Femur (tissue), 1 donor: ENCODE measurements around the gene ANKRD23.

Source experiments
- DNase-seq: peaks from one replicate; pipeline ENCODE4 v3.0.0-alpha.2; 2017

ANKRD23 gene

DNA sequence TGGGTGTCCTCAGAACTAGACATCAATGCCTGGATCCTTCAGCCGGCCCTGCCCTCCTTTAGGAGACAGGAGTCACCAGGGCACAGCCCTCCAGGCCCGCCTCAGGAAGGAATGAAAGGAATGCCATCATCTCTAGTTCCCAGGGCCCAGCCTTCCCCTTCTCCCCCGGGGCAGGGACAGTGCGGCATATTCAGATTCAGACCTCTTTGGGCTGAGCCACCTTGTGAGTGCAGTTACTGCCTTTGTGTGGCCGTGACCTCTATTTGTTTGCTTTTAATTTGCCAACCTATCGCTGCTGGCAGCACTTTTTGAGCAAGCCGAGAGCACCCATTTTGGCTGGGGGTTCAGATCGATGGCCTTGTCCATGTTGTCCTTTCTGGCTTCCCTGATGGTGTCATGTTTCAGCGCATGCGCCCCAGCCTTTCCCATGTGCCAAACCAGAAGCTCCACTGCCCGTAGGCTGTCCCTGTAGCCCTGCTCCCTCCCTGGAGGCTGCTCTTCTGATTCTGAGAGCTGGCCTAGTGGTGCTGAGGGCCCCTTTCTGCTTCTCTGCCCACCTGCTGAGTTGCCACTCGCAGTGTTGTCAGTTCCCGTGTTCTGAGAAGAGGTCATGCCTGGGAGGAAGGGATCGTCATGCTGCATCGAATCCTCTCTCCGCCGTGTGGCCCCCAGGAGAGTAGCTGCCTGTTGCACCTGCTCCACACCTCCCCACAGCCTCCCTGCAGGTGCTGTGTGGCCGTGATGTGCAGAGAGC is 10.9 kb downstream of the ANKRD23 start:
- peak; percentile 72 for DNase-seq

DNA sequence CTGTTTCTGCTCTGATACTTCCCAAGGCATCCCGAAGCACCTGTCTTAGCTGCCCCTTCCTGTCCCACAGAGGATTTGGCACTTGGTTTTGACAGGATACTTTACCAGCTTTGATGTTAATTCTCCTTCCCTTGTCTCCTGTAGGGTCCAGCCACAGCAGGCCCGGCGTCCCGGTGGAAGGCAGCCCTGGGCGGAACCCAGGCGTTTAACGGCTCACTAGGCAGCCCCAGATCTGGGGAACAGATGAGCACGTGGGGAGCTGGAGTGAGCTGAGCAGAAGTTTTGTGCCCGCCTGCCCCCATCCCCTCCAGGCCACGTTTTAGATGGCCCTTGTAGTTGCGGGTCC is 11.4 kb downstream of the ANKRD23 start:
- no peak for DNase-seq

DNA sequence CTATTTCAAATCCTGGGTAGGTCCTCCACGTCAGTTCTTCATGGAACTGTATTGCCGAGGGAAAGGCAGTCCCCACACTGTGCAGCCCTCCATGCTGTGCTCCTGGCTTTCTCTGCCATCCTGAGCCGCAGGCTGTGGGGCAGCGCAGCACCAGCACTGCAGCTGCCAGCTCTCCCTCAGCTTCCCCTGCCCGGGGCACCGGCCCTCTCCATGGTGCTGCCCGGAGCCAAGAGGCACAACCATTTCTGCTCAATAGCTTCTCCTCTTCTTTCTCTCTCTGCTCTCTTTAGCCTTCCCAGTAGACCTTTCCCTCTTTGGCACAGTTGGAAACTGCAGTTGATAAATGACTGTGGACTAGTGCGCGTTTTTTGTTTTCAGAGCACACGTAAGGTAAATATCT is 12.1 kb downstream of the ANKRD23 start:
- DNase-seq, result no peak

DNA sequence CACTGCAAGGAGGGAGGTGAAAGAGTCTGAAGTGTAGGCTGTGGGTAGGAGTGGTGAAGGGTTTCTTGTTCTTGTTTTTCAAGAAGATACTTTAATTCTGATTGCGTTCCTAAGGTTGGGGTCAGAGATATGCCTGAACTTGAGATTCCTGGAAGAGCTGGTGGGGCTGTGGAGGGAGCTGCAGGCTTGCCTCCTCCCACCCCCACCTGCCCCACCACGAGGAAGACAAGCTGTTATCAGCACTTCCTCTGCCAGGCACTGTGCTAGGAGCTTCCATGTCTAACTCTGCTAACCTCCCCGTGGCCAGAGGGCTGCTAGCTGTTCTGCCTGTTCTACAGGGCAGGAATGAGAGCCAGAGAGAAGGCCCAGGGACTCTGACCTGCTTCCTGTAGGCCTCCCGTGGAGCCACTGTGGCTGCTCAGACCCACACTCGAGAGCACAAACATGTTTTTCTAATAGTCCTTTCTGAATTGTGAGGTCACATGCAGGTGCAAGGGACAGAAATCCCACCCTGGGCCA is 13.7 kb downstream of the ANKRD23 start:
- no peak for DNase-seq

DNA sequence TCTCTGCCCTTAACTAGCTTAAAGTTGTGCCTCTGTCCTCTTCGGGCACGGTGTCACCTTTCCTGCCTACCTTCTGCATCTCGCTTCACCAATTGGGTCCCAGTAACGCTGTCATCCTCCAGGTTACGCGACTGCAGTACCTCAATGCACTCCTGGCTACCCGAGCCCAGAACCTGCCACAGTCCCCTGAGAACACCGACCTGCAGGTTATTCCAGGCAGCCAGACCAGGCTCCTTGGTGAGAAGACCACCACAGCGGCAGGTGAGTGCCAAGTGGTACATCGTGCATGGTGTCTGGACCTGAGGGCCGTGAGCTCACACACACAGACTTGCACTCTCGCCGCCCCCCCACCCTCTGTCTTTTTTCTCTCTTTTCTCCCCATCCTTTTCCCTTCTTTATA is 14.9 kb downstream of the ANKRD23 start:
- no peak for DNase-seq

DNA sequence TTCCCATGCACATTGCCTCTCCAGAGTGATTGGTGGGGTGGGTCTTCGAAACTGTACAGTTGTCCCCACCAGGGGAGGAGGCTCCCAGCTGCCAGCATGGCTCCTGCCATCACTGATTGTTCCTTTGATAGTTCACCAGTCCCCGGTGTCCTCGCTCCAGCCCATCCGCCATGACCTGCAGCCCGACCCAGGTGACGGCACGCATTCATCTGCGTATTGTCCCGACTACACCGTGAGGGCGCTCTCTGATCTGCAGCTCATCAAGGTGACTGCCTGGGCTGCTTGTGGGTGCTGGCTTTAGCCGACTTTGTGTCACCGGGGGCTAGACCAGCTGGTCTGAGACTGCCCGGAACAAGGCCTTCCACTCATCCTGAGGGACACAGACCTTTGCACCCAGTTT is 15.4 kb downstream of the ANKRD23 start:
- no peak for DNase-seq

DNA sequence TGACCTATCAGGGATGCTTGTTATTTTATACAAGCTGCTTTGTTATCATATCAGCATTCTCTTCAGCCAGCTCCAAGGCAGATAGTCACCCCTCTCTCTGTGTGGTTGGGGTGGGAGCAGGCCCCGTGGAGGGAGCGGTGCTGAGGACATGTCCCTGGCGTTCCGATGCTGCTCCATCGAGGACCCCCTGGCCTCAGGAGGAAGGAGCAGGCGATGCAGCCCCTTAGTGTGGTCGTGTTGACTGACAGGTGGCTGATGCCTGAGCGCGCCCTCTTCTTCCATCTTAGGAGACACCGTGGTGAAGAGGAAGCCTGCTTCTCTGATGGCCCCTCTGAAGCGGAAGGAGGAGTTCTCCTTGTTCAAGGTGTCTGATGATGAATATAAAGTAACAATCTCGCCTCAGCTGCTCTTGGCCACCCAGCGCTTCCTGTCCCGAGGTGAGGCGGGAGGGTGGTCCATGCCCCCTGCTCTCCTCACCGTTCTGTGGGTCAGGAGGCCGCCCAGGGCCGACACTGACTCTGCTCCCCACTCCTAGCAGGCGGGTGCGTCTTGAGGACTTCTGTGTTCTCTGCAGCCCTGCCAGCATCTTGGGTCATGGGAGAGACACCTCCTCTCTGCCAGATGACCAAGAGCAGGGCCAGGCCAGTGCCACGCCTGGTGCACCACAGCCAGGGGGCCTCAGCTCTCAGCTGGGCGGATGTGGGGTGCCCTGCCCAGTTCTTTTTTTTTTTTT is 17.1 kb downstream of the ANKRD23 start:
- DNase-seq, result no peak

DNA sequence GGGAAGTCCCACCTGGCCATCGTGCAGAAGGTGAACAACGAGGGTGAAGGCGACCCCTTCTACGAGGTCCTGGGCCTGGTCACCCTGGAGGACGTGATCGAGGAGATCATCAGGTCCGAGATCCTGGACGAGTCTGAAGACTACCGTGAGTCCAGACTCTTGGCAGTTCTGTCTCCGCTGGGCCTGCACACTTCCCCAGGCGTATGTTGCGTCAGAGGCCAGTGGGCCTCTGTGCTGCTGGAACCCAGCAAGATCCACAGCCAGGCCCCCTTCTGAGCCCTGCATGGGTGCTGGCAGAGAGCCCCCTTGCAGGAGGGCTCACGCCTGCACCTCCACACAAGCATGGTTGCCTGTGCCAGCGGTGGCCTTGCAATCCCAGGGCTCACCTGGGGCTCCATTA is 18.8 kb downstream of the ANKRD23 start:
- peak; percentile 9 for DNase-seq

DNA sequence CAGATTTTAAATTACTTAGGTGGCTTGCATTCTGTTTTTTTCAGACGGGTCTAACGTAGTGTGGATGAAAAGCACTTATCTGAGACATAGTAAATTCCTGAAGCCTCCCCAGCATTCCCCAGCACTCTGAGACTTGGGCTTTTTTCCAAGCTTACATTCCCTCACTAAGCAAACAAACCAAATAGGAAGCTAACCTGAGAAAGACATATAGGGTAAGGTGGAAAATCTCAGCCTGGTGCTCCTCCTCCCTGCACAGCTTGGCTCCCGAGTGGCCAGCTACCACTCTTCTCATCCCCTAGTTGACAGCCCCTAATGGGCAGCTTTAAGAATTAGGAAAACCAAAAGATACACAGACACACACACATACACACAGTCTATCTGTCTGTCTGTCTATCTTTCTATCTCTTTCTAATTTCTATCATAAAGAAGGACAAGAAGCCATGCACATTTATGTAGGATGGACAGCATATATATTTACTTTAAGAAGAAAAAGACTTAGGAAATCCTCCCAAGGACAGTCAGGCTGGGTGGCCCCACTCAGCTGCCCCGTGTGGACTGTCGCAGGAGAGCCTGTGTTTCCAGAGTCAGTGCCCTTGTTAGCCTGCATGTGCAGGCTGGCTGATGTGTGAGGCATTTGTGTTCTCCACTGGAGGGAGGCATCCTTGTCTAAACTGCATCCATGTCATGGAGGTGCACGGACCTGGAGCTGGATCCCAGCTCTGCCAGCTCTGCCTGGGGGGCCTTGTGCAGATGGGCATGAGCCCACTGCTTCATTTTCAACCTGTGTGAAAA is 19.5 kb downstream of the ANKRD23 start:
- no peak for DNase-seq

DNA sequence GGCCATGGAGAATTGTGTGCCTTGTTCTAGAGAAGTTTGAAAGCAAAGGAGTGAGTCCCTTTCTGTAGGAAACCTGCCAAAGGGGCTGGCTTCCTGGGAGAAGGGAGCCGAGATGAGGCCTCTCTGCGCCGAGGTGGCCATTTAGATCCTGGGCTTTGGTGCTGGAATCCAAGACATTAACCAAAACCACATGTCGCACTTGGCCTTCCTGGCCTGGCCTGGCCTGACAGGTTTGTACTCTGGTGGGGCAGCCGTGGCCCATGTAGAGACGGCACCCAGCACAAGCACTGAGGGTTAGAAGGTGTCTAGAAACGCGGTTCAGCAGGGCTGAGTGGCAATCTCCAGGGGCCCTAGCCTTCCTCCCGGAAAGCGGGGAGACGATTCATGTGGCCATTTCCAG is 20.6 kb downstream of the ANKRD23 start:
- DNase-seq, result peak; percentile 39

DNA sequence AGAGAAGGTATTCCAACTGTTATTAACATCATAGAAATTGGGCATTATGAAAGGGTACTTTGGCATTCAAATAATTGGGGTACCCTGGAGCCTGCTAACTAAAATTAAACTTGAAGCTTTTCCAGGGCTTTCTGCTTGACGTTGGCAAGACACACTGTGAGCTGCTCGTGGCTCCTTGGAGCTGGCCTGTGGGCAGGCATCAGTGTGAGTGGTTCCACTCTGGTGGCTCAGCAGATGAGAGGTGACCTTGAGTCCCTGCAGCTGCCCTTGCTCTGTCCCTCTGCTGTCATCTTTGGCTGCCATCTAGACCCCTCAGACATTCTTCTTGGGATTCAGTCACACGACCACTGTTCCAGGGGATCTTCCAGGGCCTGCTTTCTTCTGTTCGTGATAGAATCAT is 21.0 kb downstream of the ANKRD23 start:
- peak; percentile 12 for DNase-seq

DNA sequence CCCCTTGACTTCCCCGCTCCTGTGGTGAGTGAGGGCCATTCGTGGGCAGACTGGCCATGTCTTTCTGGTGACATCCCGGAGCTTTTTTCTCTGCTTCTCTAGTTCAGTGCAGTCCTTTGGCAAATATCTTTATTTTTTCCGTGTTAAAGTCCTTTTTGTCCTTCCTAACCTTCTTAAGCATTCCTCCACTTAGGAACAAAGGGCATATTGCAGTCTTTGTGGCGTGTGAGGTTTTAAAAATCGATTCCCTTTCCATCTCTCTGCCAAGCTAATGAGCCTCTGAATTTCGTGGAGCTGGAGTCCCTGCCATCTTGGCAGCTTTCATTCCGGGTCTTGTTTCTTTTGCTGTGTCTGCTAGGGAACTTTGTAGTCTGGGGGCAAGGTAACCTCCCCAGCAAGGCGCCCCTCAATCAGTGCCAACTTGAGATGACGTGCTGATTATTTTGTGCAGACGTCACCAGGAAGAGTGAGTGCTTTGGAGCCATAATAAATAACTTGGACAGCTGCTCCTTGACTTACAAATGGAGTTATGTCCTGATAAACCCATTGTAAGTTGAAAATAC is 22.6 kb downstream of the ANKRD23 start:
- peak; percentile 20 for DNase-seq

DNA sequence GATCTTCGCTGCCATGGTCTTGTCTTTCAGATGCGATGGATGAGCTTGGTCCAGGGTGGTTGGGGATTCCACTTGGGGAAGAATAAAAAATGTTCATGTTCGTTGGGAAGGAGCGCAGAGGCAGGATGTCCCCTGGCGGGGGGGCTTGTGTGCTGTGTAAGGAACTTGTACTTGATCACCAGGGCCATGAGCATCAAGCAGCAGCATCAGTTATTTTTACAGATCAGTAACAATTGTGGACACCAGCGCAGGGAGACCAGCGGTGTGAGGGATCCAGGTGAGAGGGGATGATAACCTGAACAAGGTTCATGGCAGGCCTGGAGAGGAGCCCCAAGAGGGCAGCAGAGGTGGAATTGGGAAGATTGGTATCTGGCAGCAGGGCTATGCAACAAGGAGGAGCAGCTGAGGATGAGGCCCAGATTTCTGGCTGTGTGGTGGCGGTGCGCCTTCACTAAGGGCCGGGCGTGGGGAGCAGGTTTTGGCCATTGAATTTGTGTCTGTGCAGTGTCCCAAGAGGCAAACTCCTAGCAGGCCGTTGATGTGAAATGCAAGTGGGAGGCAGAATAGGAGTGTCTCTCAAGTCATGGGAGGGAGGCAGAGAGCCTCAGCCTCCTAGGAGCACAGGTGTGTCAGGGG is 23.8 kb downstream of the ANKRD23 start:
- DNase-seq, result no peak

DNA sequence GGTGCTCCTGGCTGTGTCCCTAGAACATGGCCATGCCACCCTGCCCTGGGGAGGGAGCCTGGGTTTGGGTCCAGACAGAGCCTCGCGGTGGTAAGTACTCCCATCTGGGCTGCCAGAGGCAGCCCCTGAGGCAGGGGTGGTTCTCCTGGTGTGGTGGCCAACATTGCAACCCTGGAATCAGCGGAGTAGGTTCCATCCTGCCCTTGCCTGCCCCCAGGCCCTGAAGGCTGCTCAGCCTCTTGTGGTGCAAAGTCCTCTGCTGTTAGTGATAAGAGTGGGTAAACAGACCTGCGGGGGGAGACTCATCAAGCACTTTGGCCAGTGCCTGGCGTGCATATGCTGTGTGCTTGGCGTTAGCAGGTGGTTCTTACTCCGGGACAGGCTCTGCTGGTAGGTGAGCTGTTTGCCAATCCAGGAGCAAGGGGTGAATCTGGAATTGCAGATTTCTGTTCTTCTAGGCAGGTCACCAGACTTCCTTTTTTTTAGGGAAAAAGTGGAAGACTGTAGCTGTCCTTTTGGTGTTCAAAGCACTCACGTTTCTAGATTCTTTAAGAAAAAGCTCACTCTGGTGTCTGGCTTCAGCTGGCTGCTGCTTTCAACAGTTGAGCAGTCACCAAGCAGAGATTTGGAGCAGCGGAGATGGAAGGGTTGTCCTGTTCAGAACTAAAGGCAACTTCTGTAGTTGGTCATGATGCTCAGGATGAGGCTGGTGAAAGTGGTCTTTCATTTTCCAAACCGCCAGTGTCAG is 24.5 kb downstream of the ANKRD23 start:
- no peak for DNase-seq

DNA sequence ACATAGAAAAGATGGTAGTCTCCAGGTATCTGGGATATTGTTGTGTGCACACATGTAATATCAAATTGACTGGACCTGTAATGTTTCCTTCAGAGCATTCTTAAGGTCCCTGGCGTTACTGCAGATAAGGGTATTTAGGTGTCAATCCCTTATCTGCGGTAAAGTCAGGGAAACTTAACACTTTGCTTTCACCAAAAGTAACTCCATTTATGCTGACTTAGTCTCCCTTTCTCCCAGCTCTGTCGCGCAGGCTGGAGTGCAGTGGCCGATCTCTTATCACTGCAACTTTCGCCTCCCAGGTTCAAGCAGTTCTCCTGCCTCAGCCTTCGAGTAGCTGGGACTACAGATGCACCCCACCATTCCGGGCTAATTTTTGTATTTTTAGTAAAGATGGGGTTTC is 25.9 kb downstream of the ANKRD23 start:
- no peak for DNase-seq

DNA sequence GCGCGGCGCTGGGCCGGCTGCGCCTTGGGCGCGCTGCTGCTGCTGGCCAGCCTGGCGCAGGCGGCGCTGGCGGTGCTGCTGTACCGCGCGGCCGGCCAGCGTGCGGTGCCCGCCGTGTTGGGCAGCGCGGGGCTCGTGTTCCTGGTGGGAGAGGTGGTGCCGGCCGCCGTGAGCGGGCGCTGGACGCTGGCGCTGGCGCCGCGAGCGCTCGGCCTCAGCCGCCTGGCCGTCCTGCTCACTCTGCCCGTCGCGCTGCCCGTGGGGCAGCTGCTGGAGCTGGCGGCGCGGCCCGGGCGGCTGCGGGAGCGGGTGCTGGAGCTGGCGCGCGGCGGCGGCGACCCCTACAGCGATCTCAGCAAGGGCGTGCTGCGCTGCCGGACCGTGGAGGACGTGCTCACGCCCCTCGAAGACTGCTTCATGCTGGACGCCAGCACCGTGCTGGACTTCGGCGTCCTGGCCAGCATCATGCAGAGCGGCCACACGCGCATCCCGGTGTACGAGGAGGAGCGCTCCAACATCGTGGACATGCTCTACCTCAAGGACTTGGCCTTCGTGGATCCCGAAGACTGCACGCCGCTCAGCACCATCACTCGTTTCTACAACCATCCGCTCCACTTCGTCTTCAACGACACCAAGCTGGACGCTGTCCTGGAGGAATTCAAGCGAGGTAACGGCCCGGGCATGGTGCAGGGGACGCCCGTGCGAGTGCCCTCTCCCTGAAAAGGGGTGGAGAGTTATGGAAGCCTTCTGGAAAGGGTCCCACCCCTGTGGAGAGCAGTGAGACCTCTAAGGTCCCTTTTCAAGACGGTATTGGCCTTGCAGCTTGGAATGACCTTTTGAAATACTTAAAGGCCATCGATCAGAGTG is 26.8 kb downstream of the ANKRD23 start:
- no peak for DNase-seq

DNA sequence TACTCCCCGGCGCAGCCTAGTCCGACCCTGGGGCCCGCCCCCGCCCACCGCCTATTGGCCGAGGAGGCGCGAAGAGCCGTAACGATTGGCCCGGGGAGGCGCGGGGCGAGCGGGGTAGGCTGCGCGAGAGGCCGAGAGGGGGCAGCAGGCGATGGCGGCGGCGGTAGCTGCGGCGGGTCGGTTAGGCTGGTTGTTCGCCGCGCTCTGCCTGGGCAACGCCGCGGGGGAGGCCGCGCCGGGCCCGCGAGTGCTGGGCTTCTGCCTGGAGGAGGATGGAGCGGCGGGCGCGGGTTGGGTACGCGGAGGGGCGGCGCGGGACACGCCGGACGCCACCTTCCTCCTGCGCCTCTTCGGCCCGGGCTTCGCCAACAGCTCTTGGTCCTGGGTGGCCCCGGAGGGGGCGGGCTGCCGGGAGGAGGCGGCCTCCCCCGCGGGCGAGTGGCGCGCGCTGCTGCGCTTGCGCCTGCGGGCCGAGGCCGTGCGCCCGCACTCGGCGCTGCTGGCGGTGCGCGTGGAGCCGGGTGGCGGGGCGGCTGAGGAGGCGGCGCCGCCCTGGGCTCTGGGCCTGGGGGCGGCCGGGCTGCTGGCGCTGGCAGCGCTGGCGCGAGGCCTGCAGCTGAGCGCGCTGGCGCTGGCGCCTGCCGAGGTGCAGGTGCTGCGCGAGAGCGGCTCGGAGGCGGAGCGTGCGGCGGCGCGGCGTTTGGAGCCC is 27.5 kb downstream of the ANKRD23 start, which contains the start of gene CNNM3:
TSS of gene CNNM3 (plus strand) at position 142 of the 709 bp plus-strand sequence. CDS start at position 152, 10 bp downstream.
- peak; percentile 97 for DNase-seq

DNA sequence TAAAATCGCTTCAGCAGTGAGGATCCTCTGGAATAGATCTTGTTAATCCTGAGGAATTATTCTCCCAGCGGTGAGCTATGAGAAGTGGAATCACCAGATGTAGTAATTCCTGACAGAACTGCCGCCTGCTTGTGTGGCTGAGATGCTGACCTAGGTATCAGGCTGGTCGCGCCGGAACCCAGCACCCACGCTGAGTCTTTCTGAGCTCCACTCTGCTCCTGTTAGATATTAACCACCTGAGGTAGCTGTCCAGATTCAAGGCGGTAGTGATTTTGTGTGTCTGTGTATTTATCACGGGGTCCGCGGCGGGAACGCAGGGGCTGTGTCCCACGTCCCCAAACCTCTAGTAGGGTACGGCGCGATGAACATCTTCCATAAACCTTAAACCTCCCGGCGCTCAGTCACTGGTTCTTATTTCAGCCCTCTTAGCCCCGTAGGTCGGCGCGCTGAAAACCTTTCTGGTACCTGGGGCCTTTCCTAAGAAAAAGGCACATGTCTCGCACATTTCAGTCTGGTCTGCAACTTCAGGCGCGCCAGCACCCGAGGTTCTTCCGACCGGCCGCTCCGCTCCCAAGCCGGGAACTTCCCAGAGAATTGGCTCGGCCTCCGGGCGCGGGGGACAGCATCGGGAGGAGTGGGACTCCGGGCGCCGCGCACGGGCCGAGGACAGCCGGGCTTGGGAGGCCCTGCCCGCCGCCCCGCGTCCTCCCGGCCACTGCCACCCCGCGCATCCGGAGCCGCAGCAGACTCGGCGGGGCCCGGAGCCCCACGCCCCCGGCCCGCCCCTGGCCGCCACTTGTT is 28.3 kb downstream of the ANKRD23 start:
- DNase-seq, result no peak

DNA sequence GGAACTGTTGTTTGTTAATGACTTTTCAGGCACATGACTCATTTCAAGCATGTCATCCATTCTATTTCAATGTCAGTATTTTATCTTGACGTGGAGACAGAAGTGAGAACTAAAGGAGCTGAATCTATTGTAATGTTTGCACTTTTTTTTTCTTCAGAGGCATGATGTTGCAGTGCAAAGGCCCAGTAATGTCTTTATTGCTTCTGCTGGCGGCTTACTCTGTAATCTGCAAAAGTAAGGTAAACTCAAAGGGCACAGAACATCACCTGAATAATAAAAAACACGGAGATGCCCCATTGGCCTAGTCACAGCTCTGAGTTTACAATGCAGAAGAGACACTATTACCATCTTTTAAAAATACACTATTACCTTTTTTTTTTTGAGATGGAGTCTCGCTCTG is 30.2 kb downstream of the ANKRD23 start:
- no peak for DNase-seq
